Hepatocyte (in vitro differentiated cells): Measurements from ENCODE around the gene SPATC1L.

Experiments used
- CTCF ChIP-seq: fragments of 200-600 bp; sonication (generic); IDR thresholded peaks from 2 replicates; pipeline ENCODE4 v1.5.1; 2016; ENCODE audit warnings: antibody characterized with exemption, mild to moderate bottlenecking; ENCODE audit not compliant: poor library complexity
- EZH2 ChIP-seq: fragments of 200-600 bp; sonication (generic); IDR thresholded peaks from 2 replicates; pipeline ENCODE4 v1.6.1; 2016; ENCODE audit warnings: antibody characterized with exemption, mild to moderate bottlenecking, borderline replicate concordance

DNA sequence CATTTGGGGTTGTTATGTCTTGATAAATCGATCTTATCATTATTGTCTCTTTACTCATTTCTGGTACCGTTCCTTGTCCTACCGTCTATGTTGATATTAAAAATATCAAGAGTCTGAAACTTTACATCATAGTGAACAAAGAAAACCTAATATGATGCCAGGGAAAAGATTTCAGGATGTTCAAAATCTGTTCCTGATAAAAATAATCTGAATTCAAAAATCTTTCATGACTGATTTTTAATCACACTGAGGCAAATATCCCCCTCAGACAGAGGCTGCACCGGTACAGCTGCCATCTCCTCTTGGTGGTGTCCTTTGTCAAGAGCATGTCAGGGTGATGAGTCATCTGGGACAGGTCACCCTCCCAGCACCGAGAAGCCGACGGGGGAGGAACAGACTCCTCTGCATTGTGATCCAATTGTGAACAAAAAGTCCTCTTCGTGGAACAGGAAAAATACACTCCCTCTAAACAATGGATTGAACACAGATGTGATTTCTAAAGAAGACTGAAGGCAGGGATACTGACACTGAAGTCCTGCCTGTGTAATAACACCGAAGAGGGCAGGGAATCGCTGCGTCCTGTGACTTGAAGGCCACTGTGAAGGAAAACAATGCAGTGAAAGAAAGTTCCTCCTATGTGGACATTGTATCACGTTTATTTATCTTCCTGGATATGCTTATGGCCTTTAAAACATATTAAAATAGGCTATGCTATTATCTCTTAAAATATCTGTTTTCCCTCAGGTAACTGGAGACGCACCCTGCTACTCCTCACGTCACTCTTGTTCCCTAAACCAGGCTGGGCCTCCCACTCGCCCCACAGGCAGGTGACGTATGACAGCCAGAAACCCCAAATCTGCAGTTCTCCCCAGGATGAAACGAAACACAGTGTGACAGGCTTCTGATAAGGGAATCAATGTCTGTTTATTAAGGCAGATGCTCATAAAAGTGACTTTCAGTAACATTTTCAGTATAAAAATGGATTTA, 4.3 kb upstream of the SPATC1L start:
- TF ChIP-seq CTCF (no peak), EZH2 (no peak)
